Sciatic nerve (tissue), 2 donors: ENCODE data around the gene CEACAM7. TPM values are rescaled to one million over a fixed set of nuclear protein-coding genes. Genes with fewer than 3 reads are reported as not detected.
"Not testable (repeated sequence)": the region's sequence is repeated elsewhere in the genome, so short reads cannot be mapped to it uniquely, and the experiment has no call there.

Experiments
- ATAC-seq: fragments of 200-7000 bp; cut with Tn5 transposase; one replicate; pipeline ENCODE4 v1.9.1; 2020; ENCODE audit warnings: mild to moderate bottlenecking, moderate library complexity
- DNase-seq: peaks from one replicate; pipeline ENCODE4 v3.0.0-alpha.2; 2020; ENCODE audit warnings: low spot score
- intact Hi-C: fragments of 100-400 bp; cut with DNase I; formaldehyde crosslinking; loops from one replicate; pipeline ENCODE4 v1.14.2; 2022
- total RNA-seq: library from RNA; stranded (reverse); fragmentation: NEBNext Ultra II Directional; extraction: Animal tissue kit (Norgen Biotek cat#: 25700); gene quantifications from one replicate; pipeline ENCODE4 v1.2.1, GENCODE V29; 2021
- donor health status: DM: no; HTN: no; CAD: no.
- donor health status: DM: no; HTN: no; CAD: no.

The CEACAM7 gene
- total RNA-seq, 1 donor from 2014 or later, result not detected

DNA sequence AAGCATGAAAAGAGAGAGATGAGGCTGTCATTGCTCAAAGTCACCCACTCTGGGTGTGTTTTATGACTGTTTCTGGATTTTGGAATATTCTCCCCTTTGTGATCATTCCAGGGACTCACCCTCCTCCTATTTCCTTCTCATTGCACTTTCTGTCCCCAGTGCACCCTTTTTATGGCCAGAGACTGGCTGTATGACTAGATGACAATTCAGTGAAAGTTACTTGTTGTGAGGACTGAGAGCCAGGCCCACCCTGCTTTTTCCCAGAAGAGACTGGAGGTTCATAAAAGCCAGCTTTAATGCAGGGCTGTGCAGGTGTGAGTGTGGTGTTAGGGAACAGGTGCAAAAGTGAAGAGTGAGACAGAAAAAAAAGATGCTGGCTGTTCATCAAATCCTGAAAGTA lies 17.3 kb downstream of the CEACAM7 start:
- DNase-seq (no peak), ATAC-seq (no peak)
- intact Hi-C loops, result no loop called here

DNA sequence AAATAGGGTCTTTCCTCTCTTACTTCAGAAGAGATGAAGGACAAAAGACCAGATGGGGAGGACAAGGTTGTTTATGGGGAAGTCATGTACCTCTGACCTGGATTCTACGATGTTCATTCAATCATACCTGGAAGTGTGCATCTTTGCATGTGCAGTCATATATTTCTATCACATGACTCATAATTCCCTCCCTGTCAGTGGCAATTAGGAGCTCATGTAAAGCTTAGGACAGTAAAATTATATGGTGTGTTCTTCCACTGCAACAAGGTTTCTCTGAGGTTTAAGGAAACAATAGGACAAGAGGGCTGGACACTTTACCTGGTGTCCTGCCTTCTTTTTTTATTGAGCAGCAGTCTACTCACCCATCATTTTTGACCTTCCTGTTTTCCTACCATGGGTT lies 19.8 kb downstream of the CEACAM7 start:
- intact Hi-C loops, result no loop called here
- no peak for ATAC-seq
- no peak for DNase-seq

DNA sequence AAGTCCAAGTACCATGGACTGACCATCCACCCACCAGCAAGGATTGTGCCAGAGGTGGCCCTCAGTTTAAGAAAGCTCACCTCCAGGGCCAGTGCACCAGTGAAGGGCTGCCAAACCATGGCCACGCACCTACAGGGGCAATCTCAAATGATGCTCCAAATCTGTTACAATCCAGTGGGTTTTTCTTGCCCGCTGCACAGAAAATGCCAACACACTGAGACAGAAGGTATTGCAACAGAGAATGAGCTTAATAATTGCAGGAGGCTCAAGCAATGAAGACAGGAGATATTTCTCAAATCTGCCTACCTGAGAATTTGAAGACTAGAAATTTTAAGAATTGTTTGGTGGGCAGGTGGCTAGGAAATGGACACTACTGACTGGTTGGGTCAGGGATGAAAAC lies 22.0 kb downstream of the CEACAM7 start:
- no peak for DNase-seq
- intact Hi-C loops, result no loop called here
- ATAC-seq, result no peak

DNA sequence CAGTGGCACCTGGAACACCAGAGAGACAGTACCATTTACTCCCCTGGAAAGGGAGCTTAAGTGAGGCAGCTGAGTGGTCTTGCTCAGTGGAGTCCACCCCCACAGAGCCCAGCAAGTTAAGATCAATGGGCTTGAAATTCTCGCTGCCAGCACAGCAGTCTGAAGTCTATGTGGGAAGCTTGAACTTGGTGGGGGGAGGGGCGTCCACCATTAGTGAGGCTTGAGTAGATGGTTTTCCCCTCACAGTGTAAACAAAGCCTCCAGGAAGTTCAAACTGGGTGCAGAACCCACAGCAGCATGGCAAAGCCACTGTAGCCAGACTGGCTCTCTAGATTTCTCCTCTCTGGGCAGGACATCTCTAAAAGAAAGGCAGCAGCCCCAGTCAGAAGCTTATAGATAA lies 30.9 kb downstream of the CEACAM7 start:
- no peak for DNase-seq
- intact Hi-C loops, result no loop called here
- no peak for ATAC-seq

DNA sequence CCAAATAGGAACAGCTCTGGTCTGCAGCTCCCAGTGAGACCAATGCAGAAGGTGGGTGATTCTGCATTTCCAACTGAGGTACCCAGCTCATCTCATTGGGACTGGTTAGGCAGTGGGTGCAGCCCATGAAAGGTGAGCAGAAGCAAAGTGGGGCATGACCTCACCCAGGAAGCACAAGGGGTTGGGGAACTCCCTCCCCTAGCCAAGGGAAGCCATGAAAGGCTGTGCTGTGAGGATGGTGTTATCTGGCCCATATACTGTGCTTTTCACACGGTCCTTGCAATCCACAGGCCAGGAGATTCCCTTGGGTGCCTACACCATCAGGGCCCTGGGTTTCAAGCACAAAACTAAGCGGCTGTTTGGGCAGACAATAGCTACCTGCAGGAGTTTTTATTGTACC lies 31.3 kb downstream of the CEACAM7 start:
- ATAC-seq, intact Hi-C loops: not testable (repeated sequence)

DNA sequence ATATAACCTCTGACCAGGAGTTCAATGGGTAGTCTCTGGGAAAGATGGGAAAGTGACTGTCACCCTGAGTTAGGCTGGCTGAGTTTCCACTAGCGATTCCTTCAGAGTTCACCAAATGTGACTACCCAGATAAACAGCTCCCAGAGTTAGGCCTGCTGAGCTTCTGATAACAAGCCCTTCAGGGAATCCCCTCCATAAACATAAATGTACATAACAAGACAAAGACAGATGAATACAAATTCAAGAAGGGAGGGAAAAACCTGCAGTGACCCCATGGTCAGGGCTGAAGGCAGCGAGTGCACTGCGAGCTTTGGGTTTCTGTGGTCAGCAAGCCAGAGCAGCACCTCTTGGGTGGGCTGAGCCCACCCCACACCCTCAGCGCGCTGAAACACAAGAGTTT lies 35.8 kb downstream of the CEACAM7 start:
- DNase-seq (no peak), ATAC-seq (no peak)
- intact Hi-C loops, result no loop called here

More for the DNA sequence above, 31.3 kb downstream of the CEACAM7 start:
- DNase-seq, result not testable (repeated sequence)

DNA sequence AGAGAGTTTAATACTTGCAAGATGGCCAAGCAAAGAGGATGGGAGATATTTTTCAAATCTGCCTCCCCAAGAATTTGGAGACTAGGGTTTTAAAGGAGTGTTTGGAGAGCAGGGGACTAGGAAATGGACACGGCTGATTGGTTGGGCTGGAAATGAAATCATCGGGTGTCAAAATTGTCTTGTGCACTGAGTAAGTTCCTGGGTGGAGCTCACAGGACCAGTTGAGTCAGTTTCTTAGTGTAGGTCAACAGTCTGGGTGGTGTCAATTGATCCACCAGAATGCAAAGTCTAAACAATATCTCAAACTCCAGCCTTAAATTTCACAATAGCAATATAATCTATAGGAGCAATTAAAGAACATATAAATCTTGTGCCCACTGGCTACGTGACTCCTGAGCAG lies 38.2 kb downstream of the CEACAM7 start:
- no peak for DNase-seq
- intact Hi-C loops, result no loop called here
- no peak for ATAC-seq

DNA sequence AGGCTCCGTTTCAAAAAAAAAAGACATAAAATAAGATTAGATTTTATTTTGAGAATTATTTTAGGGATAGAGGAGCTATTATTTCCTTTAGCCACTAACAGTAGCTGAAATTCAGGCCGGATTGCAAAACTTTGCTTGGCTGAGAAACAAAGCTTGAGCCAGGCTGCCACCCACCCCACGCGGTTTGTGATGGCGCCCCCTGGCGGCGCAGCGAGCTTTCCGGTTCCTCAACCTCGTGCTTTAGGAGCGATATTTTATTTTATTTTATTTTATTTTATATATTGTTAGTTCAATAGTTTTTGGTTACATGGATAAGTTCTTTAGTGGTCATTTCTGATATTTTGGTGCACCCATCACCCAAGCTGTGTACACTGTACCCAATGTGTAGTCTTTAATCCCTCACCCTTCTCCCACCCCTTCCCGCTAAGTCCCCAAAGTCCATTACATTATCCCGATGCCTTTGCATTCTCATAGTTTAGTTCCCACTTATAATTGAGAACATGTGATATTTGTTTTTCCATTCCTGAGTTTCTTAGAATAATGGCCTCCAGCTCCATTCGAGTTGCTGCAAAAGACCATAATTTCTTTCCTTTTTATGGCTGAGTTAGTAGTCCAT lies 41.4 kb downstream of the CEACAM7 start:
- no peak for ATAC-seq
- intact Hi-C loops, result no loop called here
- no peak for DNase-seq

DNA sequence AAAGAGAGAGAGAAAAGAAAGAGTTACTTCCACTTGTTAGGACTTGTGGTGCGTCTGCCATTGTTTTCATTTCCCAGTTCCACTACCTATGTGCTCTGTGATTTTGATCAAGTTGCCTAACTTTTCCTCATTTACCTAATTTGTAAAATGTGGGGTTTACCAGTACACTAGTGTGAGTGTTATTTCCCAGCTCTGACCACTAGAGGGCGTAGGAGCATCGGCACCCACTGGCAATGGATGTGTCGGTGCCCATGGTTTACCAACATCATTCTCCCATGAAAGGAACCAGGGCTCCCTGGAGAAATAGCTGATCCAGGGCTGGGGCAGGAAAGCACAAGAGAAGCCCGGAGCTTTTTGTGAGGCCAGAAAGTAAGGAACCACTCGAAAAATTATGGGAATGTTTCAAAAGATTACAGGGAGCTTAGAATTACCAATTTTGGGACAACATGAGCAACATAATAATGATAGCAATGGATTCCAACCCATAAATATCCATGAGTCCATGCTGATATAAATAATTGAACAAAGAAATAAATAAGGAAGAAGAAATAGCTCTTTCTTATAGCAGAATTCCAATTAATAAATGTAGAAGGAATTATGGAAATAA lies 46.1 kb downstream of the CEACAM7 start:
- no peak for ATAC-seq
- intact Hi-C loops, result no loop called here
- DNase-seq, result no peak

DNA sequence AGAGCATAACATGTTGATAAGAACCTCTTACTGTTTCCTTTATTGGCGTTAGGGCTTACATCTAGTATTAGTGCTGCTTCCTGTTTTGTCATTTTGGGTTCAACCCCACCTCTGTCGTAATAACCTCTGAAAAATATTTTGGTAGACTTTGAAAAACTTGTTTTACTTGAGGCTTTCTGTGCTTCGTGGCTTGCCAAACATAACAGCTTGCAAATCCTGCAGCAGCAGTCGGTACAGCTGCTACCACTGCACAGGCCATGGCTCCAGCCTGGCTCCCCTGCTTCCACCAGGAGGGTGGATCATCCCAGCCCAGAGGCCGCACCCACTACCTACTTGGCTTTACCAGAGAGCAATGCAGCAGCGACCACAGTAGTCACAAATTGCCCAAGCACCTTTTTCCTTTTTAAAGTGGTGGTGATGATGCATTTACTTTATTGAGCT lies 49.4 kb downstream of the CEACAM7 start:
- DNase-seq, result no peak
- intact Hi-C loops, result no loop called here
- ATAC-seq, result no peak

DNA sequence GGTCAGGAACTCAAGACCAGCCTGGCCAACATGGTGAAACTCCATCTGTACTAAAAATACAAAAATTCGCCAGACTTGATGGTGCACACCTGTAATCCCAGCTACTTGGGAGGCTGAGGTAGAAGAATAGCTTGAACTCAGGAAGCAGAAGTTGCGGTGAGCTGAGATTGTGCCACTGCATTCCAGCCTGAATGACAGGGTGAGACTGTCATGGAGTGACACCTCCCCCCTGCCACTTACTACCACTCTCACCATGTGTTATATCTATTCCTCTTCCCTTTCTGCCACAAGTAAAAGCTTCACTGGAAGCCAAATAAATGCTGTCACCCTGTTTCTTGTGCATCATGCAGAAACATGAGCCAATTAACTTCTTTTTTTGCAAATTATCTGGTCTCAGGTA lies 50.6 kb downstream of the CEACAM7 start:
- DNase-seq (no peak), ATAC-seq (no peak)
- intact Hi-C loops, result no loop called here

DNA sequence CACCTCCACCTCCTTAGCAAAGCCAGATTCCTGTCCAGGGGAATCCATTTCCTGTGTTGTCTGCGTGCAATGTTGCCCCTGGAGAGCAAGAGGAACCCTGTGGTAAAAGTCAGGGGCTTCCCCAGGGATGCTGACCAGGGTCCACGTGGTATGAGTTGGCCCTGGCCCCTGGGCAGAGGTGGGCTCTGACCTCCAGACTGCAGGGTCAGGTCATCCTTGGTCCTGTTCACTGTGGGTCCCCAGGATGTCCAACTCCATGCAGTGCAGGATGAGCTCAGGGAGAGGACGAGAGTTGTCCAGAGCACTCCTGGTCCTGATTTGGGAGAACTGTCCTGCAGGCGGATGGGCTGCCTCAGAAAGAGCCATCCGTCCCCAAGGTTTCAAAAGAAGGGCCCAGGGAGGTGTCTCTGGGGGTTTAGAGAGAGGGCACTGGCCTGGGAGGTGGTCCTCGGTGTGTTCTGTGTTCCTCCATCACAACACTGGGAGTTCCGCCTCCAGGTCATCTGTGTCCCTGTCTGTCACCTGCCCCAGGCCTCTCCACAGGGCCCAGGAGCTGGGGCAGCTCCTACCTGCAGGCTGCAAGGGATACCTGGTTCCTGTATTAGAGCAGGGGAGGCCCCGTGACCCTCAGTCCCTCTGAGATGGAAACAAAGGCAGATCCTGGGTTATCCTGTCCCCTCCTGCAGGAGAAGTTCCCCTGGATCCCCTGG lies 59.9 kb downstream of the CEACAM7 start:
- ATAC-seq (no peak), DNase-seq (no peak)
- intact Hi-C loops, result no loop called here

DNA sequence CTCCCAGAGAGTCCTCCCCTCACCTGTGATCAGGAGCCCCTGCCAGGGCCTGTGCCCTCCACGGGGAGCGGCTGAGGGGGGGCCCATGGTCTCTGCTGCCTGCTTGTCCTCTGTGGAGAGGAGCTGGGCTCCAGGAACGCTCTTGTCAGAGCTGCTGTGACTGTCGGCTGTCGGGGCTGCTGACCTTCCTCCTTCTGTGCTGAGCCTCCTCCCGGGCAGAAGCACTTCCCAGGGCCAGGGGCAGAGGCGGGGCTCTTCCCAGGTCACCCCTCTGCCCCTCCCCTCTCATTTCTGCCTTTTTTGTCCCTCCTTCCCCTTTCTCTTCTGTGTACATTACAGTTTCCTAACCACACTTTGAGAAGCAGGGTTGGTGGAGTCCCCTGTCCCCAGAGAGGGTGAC lies 61.2 kb downstream of the CEACAM7 start, which contains the start of gene CEACAM4:
Gene CEACAM4, minus strand, starts transcription at position 198 of the 400 bp plus-strand sequence. Its CDS starts 111 bp downstream, at position 87.
- intact Hi-C loops, result no loop called here
- ATAC-seq (peak; percentile 78), DNase-seq (no peak)

DNA sequence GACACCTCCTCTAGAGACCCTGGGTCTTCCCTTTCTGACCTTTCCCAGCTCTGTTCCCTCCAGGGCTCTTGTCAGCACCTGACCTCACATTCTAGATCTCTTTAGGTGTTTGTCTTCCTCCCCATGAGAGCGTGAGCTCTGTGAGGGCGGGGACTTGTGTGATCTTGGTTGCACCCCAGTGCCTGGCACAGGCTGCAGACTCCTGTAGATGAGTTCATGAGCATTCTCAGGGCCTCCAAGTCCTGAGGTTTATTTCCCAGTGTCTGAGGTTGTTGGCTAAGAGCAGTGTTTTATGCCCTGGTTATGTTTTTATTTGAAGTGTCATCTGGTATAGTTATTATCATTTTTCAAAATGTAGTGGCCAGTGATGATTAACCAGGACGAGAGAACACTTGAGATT lies 61.8 kb downstream of the CEACAM7 start:
- no peak for DNase-seq
- no peak for ATAC-seq
- intact Hi-C loops, result no loop called here

DNA sequence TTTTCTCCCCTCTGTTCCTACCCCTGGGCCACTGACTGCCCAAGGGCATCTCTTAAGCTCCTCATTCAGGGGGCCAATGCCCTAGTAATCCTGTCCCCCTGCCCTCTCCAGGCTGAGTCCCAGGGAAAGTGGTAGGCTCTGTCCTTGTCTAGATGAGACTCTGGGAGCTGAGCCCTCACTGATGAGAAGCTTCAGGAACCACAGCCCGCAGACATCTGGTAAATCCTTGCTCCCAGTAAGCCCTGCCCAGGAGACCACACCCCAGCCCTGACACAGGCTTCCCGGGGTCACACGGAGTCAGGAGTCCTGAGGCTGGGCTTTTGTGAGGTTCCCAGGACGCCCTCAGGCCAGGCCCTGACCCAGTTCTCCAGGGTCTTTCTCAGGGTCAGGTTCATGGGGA lies 63.1 kb downstream of the CEACAM7 start:
- DNase-seq (no peak), ATAC-seq (no peak)
- intact Hi-C loops, result no loop called here

DNA sequence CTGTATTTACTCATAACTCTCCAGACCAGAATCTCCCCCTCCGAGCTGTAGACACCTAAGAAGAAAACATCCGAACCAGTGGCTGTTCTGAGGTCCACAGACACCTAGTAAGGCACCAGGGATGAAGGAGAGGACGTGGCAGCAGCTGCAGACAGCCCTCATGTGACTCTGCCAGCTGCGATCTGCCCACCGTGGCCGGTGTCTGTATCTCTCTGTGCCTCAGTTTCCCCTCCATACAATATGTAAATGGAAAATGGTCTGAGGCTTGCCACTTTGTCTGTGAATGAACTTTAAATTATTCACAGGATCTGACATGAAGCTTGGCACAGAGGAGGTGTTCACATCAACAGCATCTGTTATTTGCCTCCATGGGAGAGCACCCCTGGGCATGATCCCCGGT lies 63.6 kb downstream of the CEACAM7 start:
- intact Hi-C loops, result no loop called here
- ATAC-seq (no peak), DNase-seq (no peak)

DNA sequence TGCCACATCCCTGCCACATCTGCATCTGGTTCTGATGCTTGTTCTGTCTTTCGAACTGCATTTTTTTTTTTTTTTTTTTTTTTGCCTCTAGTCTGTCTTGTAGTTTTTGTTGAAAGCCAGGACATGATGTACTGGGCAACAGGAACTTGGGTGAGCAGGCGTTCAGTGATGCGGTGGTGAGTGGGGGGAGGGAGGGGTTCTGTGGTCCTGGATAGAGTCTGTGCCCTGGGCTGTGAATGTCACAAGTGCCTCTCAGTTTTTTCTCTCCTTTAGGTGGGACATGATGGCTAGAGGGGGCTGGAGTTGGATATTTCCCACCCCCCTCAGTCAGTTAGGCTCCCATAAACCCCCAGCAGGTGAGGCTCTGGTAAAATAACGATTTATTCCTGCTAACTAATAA lies 64.7 kb downstream of the CEACAM7 start:
- intact Hi-C loops, result no loop called here
- ATAC-seq (no peak), DNase-seq (no peak)
